IMR-90 (cell line): Measurements from ENCODE around the gene KLHL28. TPM values are rescaled to one million over a fixed set of nuclear protein-coding genes. Genes with fewer than 3 reads are reported as not detected.

Experiments
- ATAC-seq: fragments of 200-7000 bp; cut with Tn5 transposase; 2 replicates; pipeline ENCODE4 v1.9.1; 2020; ENCODE audit warnings: low read depth, mild to moderate bottlenecking, moderate library complexity
- BruUV-seq: library from RNA; stranded (reverse); fragments of 400-500 nt; replicated peaks from 2 replicates; lab custom pipeline; 2021; lab: Mats Ljungman, UMichigan
- CTCF ChIA-PET: fragments of 300-600 bp; formaldehyde crosslinking; extraction: SDS; loops from one replicate; lab custom pipeline; 2021; ENCODE audit warnings: antibody characterized with exemption; lab: Yijun Ruan, JAX
- POLR2A ChIA-PET: fragments of 300-600 bp; sonication (Branson Sonifier 250); formaldehyde crosslinking; loops from one replicate; lab custom pipeline; 2022; ENCODE audit warnings: antibody characterized with exemption; ENCODE audit not compliant: unreplicated experiment; lab: Charles Lee
- DNase-seq: peaks from one replicate; pipeline ENCODE4 v3.0.0; 2013
- H2AFZ ChIP-seq: replicated peaks from 2 replicates; pipeline ENCODE3; 2013; ENCODE audit warnings: low read length, mild to moderate bottlenecking; ENCODE audit not compliant: poor library complexity
- H2AK5ac ChIP-seq: 2 replicates; pipeline ENCODE4 v1.6.1; 2013; ENCODE audit warnings: low read depth, low read length, inconsistent platforms
- H2AK9ac ChIP-seq: replicated peaks from 2 replicates; pipeline ENCODE3; 2013; ENCODE audit warnings: mild to moderate bottlenecking, low read depth, low read length, moderate library complexity; ENCODE audit not compliant: poor library complexity
- H2BK120ac ChIP-seq: 2 replicates; pipeline ENCODE4 v1.6.1; 2013; ENCODE audit warnings: low read depth, low read length, inconsistent platforms
- H2BK15ac ChIP-seq: 3 replicates; pipeline ENCODE4 v1.6.1; 2013; ENCODE audit warnings: low read depth, low read length, inconsistent platforms
- H2BK20ac ChIP-seq: 2 replicates; pipeline ENCODE4 v1.6.1; 2013; ENCODE audit warnings: low read depth, mild to moderate bottlenecking, inconsistent platforms, low read length, moderate library complexity
- H2BK5ac ChIP-seq: 2 replicates; pipeline ENCODE4 v1.6.1; 2013; ENCODE audit warnings: mild to moderate bottlenecking, low read depth, low read length, inconsistent platforms; ENCODE audit not compliant: poor library complexity, severe bottlenecking
- H3K14ac ChIP-seq: replicated peaks from 2 replicates; pipeline ENCODE4 v1.6.1; 2013; ENCODE audit warnings: low read depth, low read length, inconsistent platforms
- H3K18ac ChIP-seq: 2 replicates; pipeline ENCODE4 v1.6.1; 2013; ENCODE audit warnings: low read depth, low read length, control low read depth
- H3K23ac ChIP-seq: 2 replicates; pipeline ENCODE4 v1.6.1; 2013; ENCODE audit warnings: low read depth, low read length, inconsistent platforms
- H3K27ac ChIP-seq: 2 replicates; pipeline ENCODE4 v1.5.1; 2013; ENCODE audit warnings: mild to moderate bottlenecking, control low read depth, low read length; ENCODE audit not compliant: insufficient read depth
- H3K27me3 ChIP-seq: 2 replicates; pipeline ENCODE4 v1.6.1; 2013; ENCODE audit warnings: low read length; ENCODE audit not compliant: control insufficient read depth, insufficient read depth
- H3K36me3 ChIP-seq: 2 replicates; pipeline ENCODE4 v1.6.1; 2013; ENCODE audit warnings: low read length, mixed read lengths; ENCODE audit not compliant: control insufficient read depth, insufficient read depth
- H3K4ac ChIP-seq: 2 replicates; pipeline ENCODE4 v1.6.1; 2013; ENCODE audit warnings: low read depth, low read length, inconsistent platforms
- H3K4me1 ChIP-seq: 2 replicates; pipeline ENCODE4 v1.6.1; 2013; ENCODE audit warnings: low read length, mixed read lengths; ENCODE audit not compliant: control insufficient read depth, insufficient read depth
- H3K4me2 ChIP-seq: 2 replicates; pipeline ENCODE4 v1.6.1; 2013; ENCODE audit warnings: low read depth, mild to moderate bottlenecking, control low read depth, low read length, moderate library complexity
- H3K4me3 ChIP-seq: 2 replicates; pipeline ENCODE4 v1.5.1; 2013; ENCODE audit warnings: low read depth, mild to moderate bottlenecking, control low read depth, low read length, moderate library complexity; ENCODE audit not compliant: insufficient read depth
- H3K56ac ChIP-seq: 2 replicates; pipeline ENCODE4 v1.6.1; 2013; ENCODE audit warnings: low read length, inconsistent platforms; ENCODE audit not compliant: insufficient read depth; ENCODE audit errors: extremely low read depth
- H3K79me1 ChIP-seq, 2 experiments: 2 replicates each; pipeline ENCODE4 v1.6.1; 2013; ENCODE audit warnings: low read length in 2 of 2, inconsistent platforms in 1 of 2, low read depth in 1 of 2
- H3K9ac ChIP-seq: 2 replicates; pipeline ENCODE4 v1.6.1; 2013; ENCODE audit warnings: low read depth, low read length, control low read depth
- H3K9me1 ChIP-seq: 2 replicates; pipeline ENCODE4 v1.6.1; 2013; ENCODE audit warnings: low read length, inconsistent platforms; ENCODE audit not compliant: insufficient read depth
- H3K9me3 ChIP-seq: 2 replicates; pipeline ENCODE4 v1.6.1; 2013; ENCODE audit warnings: low read length; ENCODE audit not compliant: control insufficient read depth, insufficient read depth
- H4K20me1 ChIP-seq: 2 replicates; pipeline ENCODE4 v1.6.1; 2013; ENCODE audit warnings: low read length, inconsistent platforms; ENCODE audit not compliant: insufficient read depth
- H4K5ac ChIP-seq: 2 replicates; pipeline ENCODE4 v1.6.1; 2013; ENCODE audit warnings: mild to moderate bottlenecking, low read depth, low read length, control low read depth
- H4K8ac ChIP-seq, 2 experiments: 2 replicates each; pipeline ENCODE4 v1.6.1; 2013; ENCODE audit warnings: low read depth in 2 of 2, low read length in 2 of 2, control low read depth in 1 of 2, inconsistent platforms in 1 of 2
- H4K91ac ChIP-seq: 2 replicates; pipeline ENCODE4 v1.6.1; 2013; ENCODE audit warnings: low read depth, low read length, inconsistent platforms; ENCODE audit not compliant: insufficient read depth
- BHLHE40 ChIP-seq: fragments of 150-350 bp; IDR thresholded peaks from 2 replicates; pipeline ENCODE4 v1.6.1; 2016; ENCODE audit warnings: mild to moderate bottlenecking, low read depth, low read length
- CEBPB ChIP-seq: IDR thresholded peaks from 2 replicates; pipeline ENCODE4 v1.6.1; 2012; ENCODE audit warnings: low read depth, low read length, improper control_type of control experiment
- CHD1 ChIP-seq: IDR thresholded peaks from 2 replicates; pipeline ENCODE4 v1.6.1; 2012; ENCODE audit warnings: low read depth, low read length, improper control_type of control experiment
- FOS ChIP-seq: fragments of 150-350 bp; IDR thresholded peaks from 2 replicates; pipeline ENCODE4 v1.6.1; 2016; ENCODE audit warnings: low read depth, low read length
- MAFK ChIP-seq: IDR thresholded peaks from 2 replicates; pipeline ENCODE4 v1.6.1; 2012; ENCODE audit warnings: low read depth, low read length, improper control_type of control experiment
- MAZ ChIP-seq: IDR thresholded peaks from 2 replicates; pipeline ENCODE4 v1.6.1; 2012; ENCODE audit warnings: low read depth, mild to moderate bottlenecking, low read length, improper control_type of control experiment, moderate library complexity, borderline replicate concordance
- MXI1 ChIP-seq: IDR thresholded peaks from 2 replicates; pipeline ENCODE4 v1.6.1; 2012; ENCODE audit warnings: low read depth, mild to moderate bottlenecking, low read length, moderate library complexity, borderline replicate concordance
- NFE2L2 ChIP-seq: fragments of 150-350 bp; IDR thresholded peaks from 2 replicates; pipeline ENCODE4 v1.6.1; 2016; ENCODE audit warnings: low read depth, mild to moderate bottlenecking, low read length
- POLR2A ChIP-seq: IDR thresholded peaks from 2 replicates; pipeline ENCODE4 v1.6.1; 2012; ENCODE audit warnings: mild to moderate bottlenecking, low read depth, low read length
- RAD21 ChIP-seq: IDR thresholded peaks from 2 replicates; pipeline ENCODE4 v1.6.1; 2012; ENCODE audit warnings: low read length, improper control_type of control experiment
- RCOR1 ChIP-seq: IDR thresholded peaks from 2 replicates; pipeline ENCODE4 v1.6.1; 2012; ENCODE audit warnings: mild to moderate bottlenecking, low read length, improper control_type of control experiment; ENCODE audit not compliant: insufficient replicate concordance
- RFX5 ChIP-seq: IDR thresholded peaks from 2 replicates; pipeline ENCODE4 v1.8.0; 2012; ENCODE audit warnings: low read depth, mild to moderate bottlenecking, low read length, moderate library complexity
- SMC3 ChIP-seq: fragments of 150-350 bp; IDR thresholded peaks from 2 replicates; pipeline ENCODE4 v1.6.1; 2016; ENCODE audit warnings: low read depth, mild to moderate bottlenecking, antibody characterized with exemption, low read length, moderate library complexity
- WGBS, 2 experiments: methylation state at CpG; one replicate each; pipeline versions ENCODE4 v1.1.5 to v1.1.7; 2013; ENCODE audit warnings: missing lambda C conversion rate in 2 of 2; ENCODE audit not compliant: insufficient read length in 1 of 2; ENCODE audit errors: extremely low coverage in 2 of 2; 5-methylcytosine and 5-hydroxymethylcytosine counted together
- dilution Hi-C: fragments of 300-500 bp; cut with HindIII; formaldehyde crosslinking; loops from one replicate; pipeline ENCODE4 v1.14.3; 2018; ENCODE audit warnings: low sequenced_read_pairs; ENCODE audit not compliant: unreplicated experiment
- in situ Hi-C: fragments of 300-500 bp; cut with MboI; formaldehyde crosslinking; loops from 3 replicates; pipeline ENCODE4 v1.14.3; 2019; ENCODE audit warnings: low sequenced_read_pairs, inconsistent platforms, mixed read lengths
- intact Hi-C: fragments of 100-400 bp; cut with micrococcal nuclease; formaldehyde crosslinking; loops from 2 replicates; pipeline ENCODE4 v1.10.0; 2022
- polyA plus RNA-seq, 3 experiments: library from polyadenylated mRNA; depleted of rRNA; stranded (reverse); fragments of >200 nt; gene quantifications; 2 replicates each; pipeline ENCODE4 v1.2.3, GENCODE V29; 2012; ENCODE audit warnings: low replicate concordance in 1 of 3
- total RNA-seq: library from RNA; depleted of rRNA; stranded (reverse); fragments of >200 nt; gene quantifications from 2 replicates; pipeline ENCODE4 v1.2.3, GENCODE V29; 2012
- TF ChIP-seq, protein P1 (sequence below): fragments of 150-350 bp; IDR thresholded peaks from 2 replicates; pipeline ENCODE4 v1.6.1; 2016; ENCODE audit warnings: low read depth, mild to moderate bottlenecking, low read length, moderate library complexity, borderline replicate concordance
- TF ChIP-seq, protein P2 (sequence below): conservative IDR thresholded peaks from 2 replicates; pipeline ENCODE4 v1.5.1; 2012; ENCODE audit warnings: mild to moderate bottlenecking, low read depth, low read length, improper control_type of control experiment
- TF ChIP-seq, protein P3 (sequence below): fragments of 150-350 bp; IDR thresholded peaks from 2 replicates; pipeline ENCODE4 v1.6.1; 2017; ENCODE audit warnings: mild to moderate bottlenecking, antibody characterized with exemption, low read length, low read depth

The KLHL28 gene
- total and polyA plus RNA-seq, 2 of the 4 experiments (the other 2 are of a cell fraction): 2.9 to 7.7 TPM

DNA sequence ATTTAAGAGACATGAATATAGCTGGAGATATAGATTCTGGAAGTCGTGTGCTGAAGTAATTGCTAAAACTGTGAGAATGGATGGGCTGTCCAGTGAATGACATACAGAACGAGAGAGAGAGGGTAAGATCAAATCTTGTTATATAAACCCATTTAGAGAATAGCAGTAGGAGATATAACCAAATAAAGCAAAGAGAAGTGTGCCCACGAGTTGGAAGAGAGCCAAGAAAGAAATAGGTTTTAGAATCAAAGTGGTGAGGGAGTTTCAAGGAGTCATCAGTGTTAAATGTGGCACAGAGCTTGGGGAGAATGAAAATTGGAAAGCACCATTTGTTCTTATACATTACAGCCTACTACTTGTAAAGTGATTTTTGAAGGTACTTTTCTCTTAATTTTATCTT is 19.5 kb upstream of the KLHL28 start:
- CTCF ChIA-PET: no interaction called here

More for the DNA sequence above, 19.5 kb upstream of the KLHL28 start:
- H3K4me1 ChIP-seq: no peaks in the 10 kb centered on the region
- no peak overlapping the region for H2BK15ac ChIP-seq
- no CpG with 5 or more reads among the region's 3 CpGs for WGBS, 2 experiments
- H3K18ac ChIP-seq: no peak overlapping the region
- H2BK20ac ChIP-seq: no peak overlapping the region
- ATAC-seq: no peak
- no peaks in the 10 kb centered on the region for H3K36me3 ChIP-seq
- DNase-seq: no peak
- no peaks in the 10 kb centered on the region for H4K20me1 ChIP-seq
- H2AK5ac ChIP-seq: no peak overlapping the region
- TF ChIP-seq POLR2A (no peak), FOS (no peak), NFE2L2 (no peak), SMC3 (no peak), RFX5 (no peak), MXI1 (no peak), MAZ (no peak), CEBPB (no peak), CHD1 (no peak), RCOR1 (no peak), MAFK (no peak), RAD21 (no peak), BHLHE40 (no peak)
- TF ChIP-seq, protein P1, sequence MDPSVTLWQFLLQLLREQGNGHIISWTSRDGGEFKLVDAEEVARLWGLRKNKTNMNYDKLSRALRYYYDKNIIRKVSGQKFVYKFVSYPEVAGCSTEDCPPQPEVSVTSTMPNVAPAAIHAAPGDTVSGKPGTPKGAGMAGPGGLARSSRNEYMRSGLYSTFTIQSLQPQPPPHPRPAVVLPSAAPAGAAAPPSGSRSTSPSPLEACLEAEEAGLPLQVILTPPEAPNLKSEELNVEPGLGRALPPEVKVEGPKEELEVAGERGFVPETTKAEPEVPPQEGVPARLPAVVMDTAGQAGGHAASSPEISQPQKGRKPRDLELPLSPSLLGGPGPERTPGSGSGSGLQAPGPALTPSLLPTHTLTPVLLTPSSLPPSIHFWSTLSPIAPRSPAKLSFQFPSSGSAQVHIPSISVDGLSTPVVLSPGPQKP: no peak
- TF ChIP-seq, protein P2, sequence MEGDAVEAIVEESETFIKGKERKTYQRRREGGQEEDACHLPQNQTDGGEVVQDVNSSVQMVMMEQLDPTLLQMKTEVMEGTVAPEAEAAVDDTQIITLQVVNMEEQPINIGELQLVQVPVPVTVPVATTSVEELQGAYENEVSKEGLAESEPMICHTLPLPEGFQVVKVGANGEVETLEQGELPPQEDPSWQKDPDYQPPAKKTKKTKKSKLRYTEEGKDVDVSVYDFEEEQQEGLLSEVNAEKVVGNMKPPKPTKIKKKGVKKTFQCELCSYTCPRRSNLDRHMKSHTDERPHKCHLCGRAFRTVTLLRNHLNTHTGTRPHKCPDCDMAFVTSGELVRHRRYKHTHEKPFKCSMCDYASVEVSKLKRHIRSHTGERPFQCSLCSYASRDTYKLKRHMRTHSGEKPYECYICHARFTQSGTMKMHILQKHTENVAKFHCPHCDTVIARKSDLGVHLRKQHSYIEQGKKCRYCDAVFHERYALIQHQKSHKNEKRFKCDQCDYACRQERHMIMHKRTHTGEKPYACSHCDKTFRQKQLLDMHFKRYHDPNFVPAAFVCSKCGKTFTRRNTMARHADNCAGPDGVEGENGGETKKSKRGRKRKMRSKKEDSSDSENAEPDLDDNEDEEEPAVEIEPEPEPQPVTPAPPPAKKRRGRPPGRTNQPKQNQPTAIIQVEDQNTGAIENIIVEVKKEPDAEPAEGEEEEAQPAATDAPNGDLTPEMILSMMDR: no peak
- TF ChIP-seq, protein P3, sequence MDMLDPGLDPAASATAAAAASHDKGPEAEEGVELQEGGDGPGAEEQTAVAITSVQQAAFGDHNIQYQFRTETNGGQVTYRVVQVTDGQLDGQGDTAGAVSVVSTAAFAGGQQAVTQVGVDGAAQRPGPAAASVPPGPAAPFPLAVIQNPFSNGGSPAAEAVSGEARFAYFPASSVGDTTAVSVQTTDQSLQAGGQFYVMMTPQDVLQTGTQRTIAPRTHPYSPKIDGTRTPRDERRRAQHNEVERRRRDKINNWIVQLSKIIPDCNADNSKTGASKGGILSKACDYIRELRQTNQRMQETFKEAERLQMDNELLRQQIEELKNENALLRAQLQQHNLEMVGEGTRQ: no peak
- intact Hi-C loops (no loop called here), in situ Hi-C loops (no loop called here), dilution Hi-C loops (no loop called here)
- no TSS peak for BruUV-seq
- H3K27me3 ChIP-seq: no peaks in the 10 kb centered on the region
- H4K5ac ChIP-seq: no peak overlapping the region
- H3K4me3 ChIP-seq: no peak overlapping the region
- no peak overlapping the region for H2AK9ac ChIP-seq
- no peaks in the 10 kb centered on the region for H3K9me3 ChIP-seq
- no peak overlapping the region for H3K4ac ChIP-seq
- no peaks in the 10 kb centered on the region; the same call in 1 of the 2 replicates for H3K9me1 ChIP-seq
- H3K27ac ChIP-seq: no peak overlapping the region
- H4K91ac ChIP-seq: no peak overlapping the region
- no peak overlapping the region for H3K56ac ChIP-seq
- peaks cover 16 to 17% of the 10 kb centered on the region in 2 experiments for H3K79me1 ChIP-seq
- POLR2A ChIA-PET: no interaction called here
- H2AFZ ChIP-seq: no peak overlapping the region
- H3K14ac ChIP-seq: no peak overlapping the region
- no peak overlapping the region for H2BK120ac ChIP-seq
- H4K8ac ChIP-seq: no peak overlapping the region
- no peak overlapping the region for H3K4me2 ChIP-seq
- no peak overlapping the region for H3K9ac ChIP-seq
- no peak overlapping the region for H3K23ac ChIP-seq
- no peak overlapping the region for H2BK5ac ChIP-seq
